ENCODE data around the gene CARNS1. TPM values are rescaled to one million over a fixed set of nuclear protein-coding genes. Genes with fewer than 3 reads are reported as not detected.

Gene CARNS1
- total and polyA plus RNA-seq, 2 donors (not counting 1 experiment from before 2014, with no cell fraction given) = 0.05 to 0.17 TPM

- Histone ChIP-seq H3K9me3 (ENCODE audit: control insufficient read depth, insufficient read depth, low read depth, low read length) (no peaks in the 10 kb centered on the region), H3K36me3 (ENCODE audit: control insufficient read depth, insufficient read depth, low read length) (no peaks in the 10 kb centered on the region), H3K27ac (ENCODE audit: insufficient read depth, low read length) (no peak overlapping the region), H3K79me2 (ENCODE audit: control insufficient read depth, insufficient read depth, low read length) (no peaks in the 10 kb centered on the region), H3K4me3 (replicated peaks in 1 of 4; ENCODE audit: control extremely low read depth in 1 of 4, insufficient read depth in 1 of 4, low read depth in 3 of 4, low read length in 4 of 4) (no peak overlapping the region), H4K20me1 (ENCODE audit: control insufficient read depth, extremely low read depth, insufficient read depth, low read length) (no peaks in the 10 kb centered on the region), H2AFZ (ENCODE audit: low read length) (no peak overlapping the region), H3K4me2 (ENCODE audit: extremely low read depth, insufficient read depth, low read length) (no peak overlapping the region), H3K4me1 (ENCODE audit: control insufficient read depth, extremely low read depth, insufficient read depth, low read length) (no peaks in the 10 kb centered on the region), H3K9ac (ENCODE audit: insufficient read depth, low read length) (no peak overlapping the region), H3K27me3 (ENCODE audit: control insufficient read depth, insufficient read depth, low read length) (peaks cover 33% of the 10 kb centered on the region)
- TF ChIP-seq EZH2 (IDR thresholded peaks at IDR 0.05; ENCODE audit: low read length, missing control alignments) (no peak), CTCF (conservative IDR thresholded peaks at IDR 0.05 in 1 of 2, IDR thresholded peaks at IDR 0.05 in 1 of 2; ENCODE audit: low read depth in 1 of 2, low read length in 2 of 2) (no peak)
- no peak for DNase-seq (ENCODE audit: low read depth in 2 of 2)
These were observed 2.8 kb upstream of the CARNS1 start for GRCh38 chr11:67412495-67413179.

DNA sequence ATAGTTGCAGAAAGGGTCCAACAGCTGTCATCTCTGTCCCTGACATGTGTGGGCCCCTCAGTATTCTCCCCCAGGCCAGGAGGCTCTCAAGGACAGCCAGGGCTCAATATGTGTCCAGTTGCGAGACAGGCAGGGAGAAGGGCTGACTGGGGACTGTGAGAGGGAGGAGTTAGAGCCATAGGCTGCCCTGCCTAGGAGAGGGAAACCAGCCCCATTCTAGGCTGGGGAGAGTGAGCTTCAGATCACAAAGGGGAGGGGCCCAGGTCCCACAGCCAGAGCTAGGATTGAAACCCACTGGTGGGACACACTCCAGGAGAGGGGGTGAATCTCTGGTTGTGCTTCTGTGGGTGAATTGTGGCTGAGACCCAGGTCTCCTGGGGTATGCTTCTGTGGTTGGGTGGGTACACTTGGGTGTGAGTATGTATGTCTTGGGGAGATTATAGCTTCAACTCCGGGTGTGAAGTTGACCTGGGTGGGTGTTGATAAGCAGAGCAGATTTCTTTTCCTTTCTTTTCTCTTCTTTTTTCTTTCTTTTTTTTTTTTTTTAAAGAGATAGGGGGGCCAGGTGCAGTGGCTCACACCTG lies 2.1 kb upstream of the CARNS1 start:
- DNase-seq (ENCODE audit: low read depth in 2 of 2) = no peak
- TF ChIP-seq EZH2 (IDR thresholded peaks at IDR 0.05; ENCODE audit: low read length, missing control alignments) (no peak), CTCF (conservative IDR thresholded peaks at IDR 0.05 in 1 of 2, IDR thresholded peaks at IDR 0.05 in 1 of 2; ENCODE audit: low read depth in 1 of 2, low read length in 2 of 2) (no peak)
- H3K36me3 ChIP-seq (ENCODE audit: control insufficient read depth, insufficient read depth, low read length) = no peaks in the 10 kb centered on the region
- no peak overlapping the region for H3K4me3 ChIP-seq (replicated peaks in 1 of 4; ENCODE audit: control extremely low read depth in 1 of 4, insufficient read depth in 1 of 4, low read depth in 3 of 4, low read length in 4 of 4)
- H2AFZ ChIP-seq (ENCODE audit: low read length) = no peak overlapping the region
- H3K9ac ChIP-seq (ENCODE audit: insufficient read depth, low read length) = no peak overlapping the region
- H3K4me1 ChIP-seq (ENCODE audit: control insufficient read depth, extremely low read depth, insufficient read depth, low read length) = no peaks in the 10 kb centered on the region
- no peak overlapping the region for H3K4me2 ChIP-seq (ENCODE audit: extremely low read depth, insufficient read depth, low read length)
- peaks cover 33% of the 10 kb centered on the region for H3K27me3 ChIP-seq (ENCODE audit: control insufficient read depth, insufficient read depth, low read length)
- H3K79me2 ChIP-seq (ENCODE audit: control insufficient read depth, insufficient read depth, low read length) = no peaks in the 10 kb centered on the region
- no peaks in the 10 kb centered on the region for H4K20me1 ChIP-seq (ENCODE audit: control insufficient read depth, extremely low read depth, insufficient read depth, low read length)
- no peak overlapping the region for H3K27ac ChIP-seq (ENCODE audit: insufficient read depth, low read length)
- no peaks in the 10 kb centered on the region for H3K9me3 ChIP-seq (ENCODE audit: control insufficient read depth, insufficient read depth, low read depth, low read length)

DNA sequence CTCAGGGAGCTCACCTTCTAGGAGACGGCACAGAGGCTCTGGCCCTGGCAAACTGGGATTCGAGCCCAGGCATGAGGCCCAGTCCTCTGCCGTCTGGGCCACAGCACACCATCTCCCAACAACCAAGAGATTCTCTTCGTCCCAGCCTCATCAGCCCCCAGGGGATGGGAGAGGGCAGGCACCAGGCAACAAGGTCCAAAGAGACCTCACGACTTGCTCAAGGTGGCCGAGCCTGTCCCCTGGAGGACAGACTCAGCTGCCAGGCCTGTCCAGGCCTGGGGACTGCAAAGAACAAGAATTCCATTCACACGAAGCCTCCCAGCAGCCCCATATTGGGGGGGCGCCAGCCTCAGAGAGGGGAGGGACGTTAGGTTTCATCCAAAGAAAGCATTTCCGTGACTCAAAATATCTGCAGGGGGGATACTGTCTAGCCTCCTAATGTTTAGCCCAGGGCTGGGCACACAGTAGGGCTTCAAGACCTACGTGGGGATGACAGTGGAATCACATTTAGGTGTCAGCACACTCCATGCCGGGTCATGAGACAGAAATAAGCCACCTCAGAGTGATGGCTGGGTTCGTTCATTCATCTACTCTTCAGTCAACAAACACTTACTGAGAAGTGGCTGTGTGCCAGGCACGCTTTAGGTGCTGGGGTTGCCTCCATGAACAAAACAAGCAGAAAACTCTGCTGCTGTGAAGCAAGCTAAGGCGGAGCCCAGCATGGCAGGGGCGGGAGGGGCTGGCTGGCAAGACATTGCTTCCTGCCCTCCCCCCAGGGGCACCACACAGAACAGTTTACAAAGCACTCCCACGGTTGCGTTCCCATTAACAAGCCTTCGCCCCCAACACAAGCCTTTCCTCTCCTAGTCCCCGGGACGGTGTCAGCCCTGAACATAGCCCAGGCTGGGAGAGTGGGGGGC lies 1.2 kb downstream of the CARNS1 start:
- TF ChIP-seq CTCF (conservative IDR thresholded peaks at IDR 0.05 in 1 of 2, IDR thresholded peaks at IDR 0.05 in 1 of 2; ENCODE audit: low read depth in 1 of 2, low read length in 2 of 2) (no peak), EZH2 (IDR thresholded peaks at IDR 0.05; ENCODE audit: low read length, missing control alignments) (no peak)
- peak in 1 of 2 donors; percentile 18 for DNase-seq (ENCODE audit: low read depth in 2 of 2)

More for the DNA sequence above, 1.2 kb downstream of the CARNS1 start:
- no peaks in the 10 kb centered on the region for H3K79me2 ChIP-seq (ENCODE audit: control insufficient read depth, insufficient read depth, low read length)
- no peak overlapping the region for H2AFZ ChIP-seq (ENCODE audit: low read length)
- H3K4me1 ChIP-seq (ENCODE audit: control insufficient read depth, extremely low read depth, insufficient read depth, low read length) = peaks cover 5% of the 10 kb centered on the region
- no peaks in the 10 kb centered on the region for H4K20me1 ChIP-seq (ENCODE audit: control insufficient read depth, extremely low read depth, insufficient read depth, low read length)
- H3K4me2 ChIP-seq (ENCODE audit: extremely low read depth, insufficient read depth, low read length) = no peak overlapping the region
- H3K36me3 ChIP-seq (ENCODE audit: control insufficient read depth, insufficient read depth, low read length) = no peaks in the 10 kb centered on the region
- no peaks in the 10 kb centered on the region for H3K9me3 ChIP-seq (ENCODE audit: control insufficient read depth, insufficient read depth, low read depth, low read length)
- H3K9ac ChIP-seq (ENCODE audit: insufficient read depth, low read length) = no peak overlapping the region
- H3K4me3 ChIP-seq (replicated peaks in 1 of 4; ENCODE audit: control extremely low read depth in 1 of 4, insufficient read depth in 1 of 4, low read depth in 3 of 4, low read length in 4 of 4) = no peak overlapping the region
- peaks cover 16% of the 10 kb centered on the region for H3K27me3 ChIP-seq (ENCODE audit: control insufficient read depth, insufficient read depth, low read length)
- H3K27ac ChIP-seq (ENCODE audit: insufficient read depth, low read length) = no peak overlapping the region

Measured in fibroblast of lung (primary cell).